NCI-H2196 (cell line): Measurements from ENCODE around the gene GDF7.

Experiments
- DNase-seq: peaks from one replicate; lab custom pipeline; 2025; ENCODE audit not compliant: unreplicated experiment; lab: John Stamatoyannopoulos, UW

GDF7 gene

DNA sequence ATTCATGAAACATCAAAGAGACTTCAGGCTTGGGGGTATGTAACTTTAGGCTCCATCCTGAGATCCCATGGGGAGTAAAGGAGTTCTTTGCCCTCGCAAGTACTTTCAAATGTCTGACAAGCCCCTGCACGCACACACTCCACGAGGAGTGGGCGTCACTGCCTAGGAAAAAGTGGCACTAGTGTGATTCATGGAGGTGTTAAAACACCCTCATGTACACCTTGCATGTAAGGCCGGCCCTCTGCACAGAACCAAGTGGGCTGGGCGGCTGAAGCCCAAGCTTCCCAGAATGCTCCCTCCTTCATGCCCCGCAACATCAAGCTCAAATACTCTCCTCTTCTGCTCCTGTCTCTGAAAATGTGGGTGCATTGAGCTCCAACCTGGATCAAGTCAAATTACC, 23.9 kb upstream of the GDF7 start:
- DNase-seq, result no peak

DNA sequence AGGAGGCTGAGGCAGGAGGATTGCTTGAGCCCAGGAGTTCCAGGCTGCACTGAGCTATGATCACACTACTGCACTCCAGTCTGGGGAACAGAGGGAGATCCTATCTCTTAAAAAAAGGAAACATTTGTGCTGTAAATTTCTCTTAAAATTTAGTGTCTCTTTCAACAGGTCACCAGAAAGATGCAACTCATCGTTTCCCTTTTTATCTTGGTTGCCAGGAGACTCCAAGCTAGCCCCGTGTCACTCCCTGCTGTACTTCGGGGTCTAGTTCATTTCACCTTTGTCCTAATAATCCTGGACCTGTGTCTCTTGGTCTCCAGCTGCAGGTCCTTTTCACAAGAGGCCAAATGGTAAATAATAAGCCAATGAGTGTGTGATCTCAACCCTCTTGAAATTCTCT, 23.1 kb upstream of the GDF7 start:
- no peak for DNase-seq

DNA sequence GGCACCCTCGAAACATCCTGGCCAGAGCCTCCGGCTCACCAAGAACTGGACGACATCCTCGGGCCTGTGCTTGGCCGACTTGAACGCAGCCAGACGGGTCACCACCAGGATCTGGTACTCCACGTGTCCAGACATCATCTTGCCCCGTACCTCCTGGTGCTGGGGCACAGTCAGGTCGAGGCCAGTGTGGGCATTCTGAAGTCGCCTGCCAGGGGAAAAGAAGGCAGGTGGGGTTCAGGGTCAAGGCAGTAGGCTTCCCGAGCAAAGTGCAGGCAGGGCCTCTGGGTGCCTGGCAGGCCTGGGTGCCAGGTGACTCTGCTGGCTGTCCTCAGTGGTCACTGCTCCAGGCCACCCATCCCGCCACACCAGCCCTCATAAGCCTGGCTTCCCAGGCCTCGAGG, 21.6 kb upstream of the GDF7 start:
- DNase-seq, result no peak

DNA sequence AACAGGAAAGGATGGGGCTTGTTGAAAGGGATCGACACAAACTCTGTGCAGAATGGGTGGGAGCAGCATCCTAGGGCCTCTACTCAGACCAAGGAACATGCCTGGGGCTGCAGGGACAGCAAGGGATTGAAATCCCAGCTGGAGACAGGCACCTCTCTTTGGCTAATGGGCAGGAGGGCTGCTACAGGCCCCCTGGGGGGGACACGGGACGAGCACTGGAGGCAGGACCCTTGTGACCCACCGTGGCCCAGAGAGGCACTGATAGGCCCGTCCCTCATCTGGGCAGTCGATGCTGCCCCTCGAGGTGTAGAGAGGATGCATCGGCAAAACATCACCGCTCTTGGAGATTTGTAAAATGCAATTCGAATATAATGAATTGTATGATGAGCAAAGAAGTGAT, 21.2 kb upstream of the GDF7 start:
- no peak for DNase-seq

DNA sequence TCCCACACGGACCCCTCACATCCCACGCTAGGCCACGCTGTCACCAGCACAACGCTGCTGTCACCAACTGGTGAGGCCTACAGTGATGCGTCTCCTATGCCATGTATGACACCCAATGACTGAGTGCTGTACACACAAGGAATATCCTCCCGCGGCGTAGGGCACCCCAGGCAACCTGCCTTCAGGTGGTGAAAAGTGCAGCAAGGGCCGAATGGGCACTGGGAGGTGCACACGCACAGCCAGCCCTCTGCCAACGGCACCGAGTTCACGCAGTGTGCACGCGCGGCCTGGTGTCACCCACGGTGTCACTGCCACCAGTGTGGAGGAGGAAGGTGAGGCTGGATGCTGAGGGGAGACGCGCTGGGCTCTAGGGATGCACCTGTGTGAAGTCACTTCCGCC, 20.5 kb upstream of the GDF7 start:
- no peak for DNase-seq

DNA sequence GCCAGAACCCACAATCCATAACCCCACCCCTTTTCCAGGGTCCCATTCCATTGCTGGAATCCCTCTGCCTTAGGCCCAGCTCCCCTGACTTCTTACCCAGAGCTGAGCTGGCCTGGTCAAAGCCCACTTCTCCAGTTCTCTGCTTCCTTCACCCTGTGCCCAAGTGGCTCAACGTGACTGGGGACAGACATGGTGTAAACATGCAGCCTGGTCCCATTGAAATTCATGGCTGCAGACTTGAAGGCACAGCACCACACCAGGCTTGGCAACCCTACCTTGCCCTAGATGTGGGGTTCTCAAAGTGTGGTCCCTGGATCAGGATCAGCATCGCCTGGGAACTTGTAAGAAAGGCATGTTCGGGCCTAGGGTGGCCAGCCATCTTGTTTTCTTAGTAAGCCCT, 19.7 kb upstream of the GDF7 start:
- DNase-seq, result no peak

DNA sequence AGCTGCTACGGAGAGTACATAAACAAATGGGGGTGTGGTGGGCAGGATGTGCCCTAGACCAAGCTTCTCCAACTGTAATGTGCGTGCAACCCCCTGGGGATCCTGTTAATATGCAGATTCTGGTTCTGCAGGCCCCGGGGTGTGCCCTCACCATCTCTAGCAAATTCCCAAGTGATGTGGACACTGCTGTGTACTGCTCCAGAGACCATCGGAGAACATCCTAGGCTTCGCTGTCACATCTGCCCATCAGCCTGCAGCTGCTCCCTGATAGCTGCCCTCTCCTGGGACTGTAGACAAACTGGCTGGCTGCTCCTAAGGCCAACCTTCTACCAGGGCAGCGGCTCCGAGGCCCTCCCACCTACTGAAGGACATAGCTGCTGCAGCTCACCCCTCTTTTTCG, 19.2 kb upstream of the GDF7 start:
- DNase-seq, result no peak

DNA sequence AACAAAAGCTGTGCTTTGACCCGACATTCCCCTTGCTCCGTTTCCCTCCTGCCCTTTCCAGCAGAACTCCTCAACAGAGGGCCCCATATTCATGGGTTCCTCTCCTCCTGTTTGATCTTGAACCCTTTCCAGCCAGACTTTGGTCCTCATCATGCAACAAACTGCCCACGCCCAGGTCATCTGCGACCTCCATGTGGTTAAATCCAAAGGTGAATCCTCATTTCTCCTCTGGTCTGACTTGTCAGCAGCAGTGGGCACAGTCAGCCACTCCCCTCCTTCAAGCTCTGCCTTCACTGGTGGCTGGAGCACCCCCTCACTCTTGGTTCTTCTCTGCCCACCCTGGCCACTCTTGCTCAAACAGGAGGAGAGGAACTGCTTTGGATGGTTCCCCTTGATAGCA, 18.7 kb upstream of the GDF7 start:
- no peak for DNase-seq

DNA sequence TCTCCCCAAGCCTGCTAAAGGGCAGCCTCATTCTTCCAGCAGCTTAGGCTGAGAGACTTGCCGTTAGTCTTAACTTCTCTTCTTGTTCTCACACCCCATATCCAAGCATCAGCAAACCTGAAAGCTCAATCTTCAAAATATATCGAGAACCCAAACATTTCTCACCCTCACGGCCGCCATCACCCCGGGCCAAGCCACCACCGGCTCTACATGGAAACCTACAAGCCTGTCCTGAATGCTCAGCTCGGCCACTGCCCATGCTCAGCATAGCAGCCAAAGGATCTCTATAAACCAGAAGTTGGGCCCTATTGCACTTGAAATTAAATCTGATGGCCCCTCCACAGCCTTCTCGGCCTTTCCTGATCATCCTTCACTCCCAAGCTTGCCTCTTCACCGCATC, 18.1 kb upstream of the GDF7 start:
- no peak for DNase-seq

DNA sequence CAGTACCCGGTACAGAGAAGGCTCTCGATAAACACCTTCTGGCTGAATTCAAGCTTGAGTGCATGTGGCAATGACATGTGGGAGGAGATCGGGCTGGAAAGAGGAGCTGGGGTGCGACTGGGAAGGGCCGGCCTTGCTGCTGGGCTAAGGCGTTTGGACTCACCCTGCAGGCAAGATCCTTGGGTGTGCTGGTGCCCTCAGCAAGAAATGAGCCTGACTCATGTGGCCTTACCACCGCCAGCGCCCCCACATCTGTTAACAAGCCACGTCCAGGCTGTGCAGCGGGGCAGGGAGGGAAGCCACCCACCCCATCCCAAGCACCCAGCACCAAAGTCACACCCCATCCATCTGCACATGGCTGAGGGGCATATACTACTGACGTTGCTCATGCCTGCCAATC, 17.4 kb upstream of the GDF7 start:
- no peak for DNase-seq

DNA sequence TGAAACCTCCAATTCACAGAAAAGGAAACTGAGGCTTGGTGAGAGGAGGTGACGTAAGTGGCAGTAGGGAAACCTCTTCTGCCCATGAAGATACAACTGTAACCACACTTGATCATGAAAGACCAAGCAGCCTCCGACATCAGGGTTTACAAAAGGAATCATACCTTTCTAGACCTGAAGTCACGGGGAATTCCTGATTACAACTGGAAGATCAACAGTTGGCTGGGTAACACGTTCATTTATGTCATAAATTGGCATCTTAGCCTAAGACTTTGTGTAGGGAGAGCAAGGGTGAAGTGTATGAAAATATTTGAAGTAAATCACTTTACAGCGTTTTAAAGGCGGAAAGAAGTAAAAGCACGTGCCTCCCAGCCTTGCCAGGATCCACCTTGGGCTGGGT, 17.0 kb upstream of the GDF7 start:
- DNase-seq, result no peak

DNA sequence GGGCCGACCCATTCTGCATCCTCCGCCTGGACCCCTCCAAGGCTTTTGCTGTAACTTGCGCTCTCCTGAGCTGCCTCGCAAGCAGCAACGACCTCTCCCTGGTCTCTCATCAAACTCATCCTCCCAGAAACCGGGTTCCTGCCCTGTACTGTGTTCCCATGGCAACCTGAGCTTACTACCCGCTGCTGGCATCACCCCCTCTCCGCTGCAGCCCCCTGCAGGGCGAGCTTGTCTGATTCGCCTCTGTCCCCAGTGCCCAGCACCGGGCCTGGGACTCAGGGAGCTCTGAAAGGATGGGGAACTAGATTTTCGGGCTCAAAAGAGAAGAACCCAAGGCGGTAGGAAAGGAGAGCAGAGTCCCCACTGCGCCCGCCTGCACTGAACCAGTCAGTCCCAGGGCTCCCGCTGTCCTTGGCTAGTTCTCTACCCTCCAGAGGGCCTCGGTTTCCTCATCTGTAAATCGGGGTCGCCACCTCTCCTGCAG, 16.5 kb upstream of the GDF7 start:
- peak; percentile 23 for DNase-seq

DNA sequence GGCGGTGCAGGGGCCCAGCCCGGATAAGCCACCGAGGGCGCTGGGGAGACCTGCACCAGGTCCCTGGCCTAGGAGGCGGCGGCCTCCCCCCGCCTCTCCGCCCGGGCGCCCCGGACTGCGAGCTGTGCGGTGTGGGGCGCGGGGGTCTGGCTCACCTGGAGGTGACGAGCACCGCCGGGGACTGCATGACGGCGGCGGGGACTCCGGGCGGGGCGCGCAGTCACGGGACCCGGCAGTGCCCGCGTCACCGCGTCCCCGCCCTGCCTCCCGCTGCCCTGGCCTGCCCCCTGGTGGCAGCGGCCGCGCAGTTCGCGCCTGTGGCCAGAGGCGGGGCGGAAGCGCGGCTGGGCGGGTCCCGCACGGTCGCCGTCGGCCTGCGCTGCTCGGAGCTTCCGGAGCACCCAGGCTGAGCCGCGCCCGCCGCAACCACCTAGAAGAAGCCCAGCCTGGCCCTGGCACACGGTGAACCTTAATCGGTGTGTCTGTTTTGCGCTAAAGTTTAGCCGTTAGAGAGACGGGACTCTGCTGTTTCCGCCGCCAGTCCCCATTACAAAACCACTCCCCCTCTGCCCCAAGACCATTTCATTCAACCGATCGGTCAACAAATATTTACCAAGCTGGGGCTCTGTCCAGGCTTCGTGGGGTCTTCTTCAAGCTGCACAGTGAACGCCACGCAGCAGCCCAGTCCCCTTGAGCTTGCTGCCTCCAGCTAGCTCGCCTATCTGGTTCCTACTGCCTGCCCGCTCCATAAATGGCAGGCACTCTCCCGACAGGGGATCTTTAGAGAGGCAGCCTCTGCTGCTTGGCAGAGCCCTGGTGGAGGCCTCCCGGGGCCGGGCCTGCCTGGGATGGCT, 15.8 kb upstream of the GDF7 start, which contains the start of gene HS1BP3:
Gene HS1BP3 (minus strand): TSS at position 222 of the 854 bp plus-strand sequence. CDS start 35 bp downstream, at position 187.
- DNase-seq, result peak; percentile 89

DNA sequence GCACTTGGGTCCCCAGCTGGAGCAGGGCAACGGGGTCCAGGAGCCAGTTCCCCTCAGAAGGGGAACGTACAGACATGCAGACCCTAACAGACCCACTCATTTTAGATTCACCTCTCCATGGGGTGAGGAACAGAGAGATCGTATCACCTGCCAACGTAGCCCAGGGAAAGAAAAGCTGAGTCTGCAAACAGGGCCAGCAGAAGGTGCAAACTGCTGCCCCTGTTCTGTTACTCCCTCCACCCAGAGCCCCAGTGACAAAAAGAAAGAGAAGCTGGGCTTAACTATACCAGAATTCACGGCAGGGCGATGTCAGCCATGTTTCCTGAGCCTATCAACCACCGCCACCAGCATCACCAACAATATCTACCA, 15.2 kb upstream of the GDF7 start:
- no peak for DNase-seq

DNA sequence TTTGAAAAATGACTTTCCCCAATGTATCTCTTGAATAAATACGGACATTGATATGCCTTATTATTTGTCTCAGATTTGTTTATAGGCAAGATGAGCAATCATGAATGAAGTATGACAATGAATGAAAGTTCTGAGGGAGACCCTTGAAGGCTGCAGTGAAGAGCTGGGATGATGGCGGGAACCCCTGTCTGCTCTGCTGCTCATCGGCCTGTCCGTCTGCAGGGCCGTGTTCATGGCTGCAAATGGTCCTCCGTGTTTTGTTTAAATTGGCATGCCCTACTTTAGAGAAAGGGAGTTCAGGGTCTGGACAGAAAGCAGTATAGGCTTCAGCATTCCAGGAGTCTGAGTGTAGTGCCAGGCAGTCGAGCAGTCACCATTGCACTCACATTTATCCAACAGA, 14.8 kb upstream of the GDF7 start:
- no peak for DNase-seq

DNA sequence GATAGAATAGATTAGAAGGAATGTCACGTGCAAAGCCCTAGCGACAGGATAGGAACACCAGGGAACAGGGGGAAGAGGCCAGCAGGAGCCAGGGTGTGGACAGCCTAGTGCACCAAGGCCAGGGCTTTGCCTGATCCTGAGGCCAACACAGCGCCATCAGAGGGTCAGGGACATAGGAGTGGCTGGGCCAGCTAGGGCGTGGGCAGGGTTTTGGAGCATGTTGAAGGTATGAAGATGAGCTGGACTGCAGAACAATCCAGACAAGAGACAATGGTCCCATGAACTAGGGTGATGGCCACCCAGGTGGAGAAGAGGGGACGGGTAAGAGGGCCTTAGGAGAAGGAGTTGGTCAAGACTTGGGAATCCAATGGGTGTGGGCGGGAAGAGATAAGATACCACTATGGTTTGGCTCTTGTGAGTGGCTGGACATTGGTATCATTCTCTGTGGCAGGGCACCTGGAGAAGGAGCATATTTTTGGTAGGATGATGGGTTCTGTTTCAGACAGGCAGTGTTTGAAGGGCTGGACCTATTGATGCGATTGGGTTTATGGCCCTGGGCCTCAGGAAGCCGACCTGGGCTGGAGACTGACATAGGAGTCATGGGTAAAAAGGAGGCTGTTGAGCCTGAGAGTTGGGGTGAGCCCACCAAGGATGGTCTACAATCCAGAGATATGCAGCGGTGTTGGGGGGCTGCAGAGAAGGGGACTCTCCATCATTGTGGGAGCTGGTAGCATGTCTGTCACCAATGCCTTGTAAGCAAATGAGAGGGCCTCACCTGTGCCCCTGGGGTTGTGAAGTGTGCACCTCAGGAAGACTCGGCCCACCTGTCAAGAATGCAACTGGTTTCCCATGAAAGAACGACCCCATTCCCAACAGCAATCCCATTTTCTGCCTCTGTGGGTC, 14.0 kb upstream of the GDF7 start:
- no peak for DNase-seq

DNA sequence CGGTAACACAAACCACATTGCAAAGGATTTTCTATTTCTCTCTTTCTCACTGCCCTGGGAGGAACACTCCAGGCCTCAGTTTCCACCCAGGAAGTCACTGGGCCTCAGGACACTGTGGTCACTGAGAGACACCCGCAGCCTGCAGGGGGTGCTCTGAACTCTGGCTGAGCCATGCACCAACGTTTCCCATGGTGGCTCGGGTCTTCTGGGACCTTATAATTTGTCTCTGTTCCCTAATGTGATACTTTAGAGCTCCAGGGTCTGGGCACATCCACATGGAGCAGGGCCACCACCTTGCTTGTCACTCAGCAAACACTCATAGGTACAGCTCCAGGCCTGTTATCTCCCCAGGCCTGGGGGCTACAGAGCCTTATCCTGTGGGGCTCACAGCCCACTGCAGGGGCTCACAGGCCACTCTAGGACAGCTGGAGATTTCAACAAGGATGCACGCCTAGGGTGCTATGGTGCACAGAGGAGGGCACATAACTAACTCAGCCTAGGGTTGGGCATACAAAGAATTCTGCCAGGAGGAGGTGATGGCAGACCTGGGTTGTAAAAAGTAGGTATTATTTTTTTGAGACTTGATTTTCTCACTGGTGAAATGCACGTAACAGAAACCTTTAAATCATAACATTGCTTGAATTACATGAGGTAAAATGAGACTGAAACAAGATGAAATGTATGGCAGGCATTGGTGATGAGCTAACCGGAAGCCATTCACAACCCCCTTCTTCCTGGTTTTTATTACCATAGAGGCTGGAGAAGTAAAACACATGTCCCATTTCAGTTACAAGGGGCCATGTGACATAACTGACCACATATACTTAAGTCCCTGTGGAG, 13.0 kb upstream of the GDF7 start:
- no peak for DNase-seq

DNA sequence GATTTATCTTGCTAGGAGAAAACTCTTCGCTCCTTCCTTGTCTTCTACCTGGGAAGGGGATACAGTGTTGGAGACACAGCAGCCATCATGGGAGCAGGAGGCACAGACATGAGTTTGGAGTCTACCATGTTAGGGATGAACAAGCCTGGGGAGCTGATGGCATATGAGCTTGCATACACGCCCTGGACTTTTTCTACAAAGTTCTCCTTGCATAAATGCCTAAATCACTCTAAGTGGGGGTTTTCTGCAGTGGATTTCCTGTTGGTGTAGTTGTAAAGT, 12.5 kb upstream of the GDF7 start:
- no peak for DNase-seq

DNA sequence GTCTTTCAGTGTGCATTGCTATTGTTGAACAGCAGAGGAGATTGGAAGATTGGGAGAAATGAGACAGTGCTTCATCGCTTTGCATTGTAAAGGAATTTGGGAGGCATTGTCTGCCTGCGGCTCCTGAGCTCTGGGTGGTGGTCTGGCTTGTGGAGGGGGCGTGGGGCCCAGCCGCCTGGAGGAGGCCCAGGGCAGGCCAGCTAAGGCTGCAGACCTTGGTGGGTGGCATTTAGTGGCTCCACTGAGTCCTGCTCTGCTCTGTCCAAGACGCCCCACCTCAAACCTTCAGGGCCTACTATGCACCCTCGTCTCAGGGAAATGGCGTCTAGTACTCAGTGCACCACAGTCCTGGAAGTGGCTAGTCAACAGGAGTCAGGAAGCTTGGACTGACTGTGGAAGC, 10.4 kb upstream of the GDF7 start:
- DNase-seq, result no peak

DNA sequence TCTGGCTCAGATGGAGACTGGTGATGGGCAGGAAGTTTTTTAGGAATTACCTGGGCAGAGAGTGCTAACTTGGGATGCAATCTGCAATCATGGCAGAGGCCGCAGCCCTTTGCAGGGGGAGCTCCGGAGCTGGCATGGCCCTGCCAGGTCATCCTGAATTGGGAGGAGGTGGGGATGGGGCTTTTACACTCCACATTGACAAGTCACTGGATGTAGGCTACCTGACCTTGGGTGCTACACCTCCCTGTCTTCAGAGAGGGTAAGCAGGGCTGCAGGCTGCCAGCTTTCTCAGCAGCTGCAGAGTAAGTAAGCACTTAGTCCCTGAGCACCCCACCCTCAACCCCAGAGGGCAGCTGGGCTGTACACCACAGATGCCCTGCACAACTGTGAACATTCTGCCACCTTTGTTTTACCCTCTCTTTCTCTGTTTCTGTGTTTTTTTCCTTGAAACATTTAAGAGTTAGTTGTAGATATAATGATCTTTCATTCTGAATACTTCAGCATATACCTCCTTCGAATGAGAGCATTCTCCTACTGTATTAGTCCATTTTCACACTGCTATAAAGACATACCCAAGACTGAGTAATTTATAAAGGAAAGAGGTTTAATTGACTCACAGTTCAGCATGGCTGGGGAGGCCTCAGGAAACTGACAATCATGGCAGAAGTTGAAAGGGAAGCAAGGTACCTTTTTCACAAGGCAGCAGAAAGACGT, 9.3 kb upstream of the GDF7 start:
- DNase-seq, result no peak
